Head of caudate nucleus (tissue), 42 donors: ENCODE data around the gene DRG1.
"Not testable (repeated sequence)": the region's sequence is repeated elsewhere in the genome, so short reads cannot be mapped to it uniquely, and the experiment has no call there.

Experiments used
- DNase-seq, 42 donors: peaks; one replicate each; pipeline versions ENCODE4 v3.0.0 to v3.0.0-alpha.2; 2020 to 2021; ENCODE audit warnings: mixed read lengths in 7 of 42
- intact Hi-C: fragments of 100-400 bp; cut with DNase I; formaldehyde crosslinking; loops from one replicate; pipeline ENCODE4 v1.15.0; 2022

DRG1 gene

DNA sequence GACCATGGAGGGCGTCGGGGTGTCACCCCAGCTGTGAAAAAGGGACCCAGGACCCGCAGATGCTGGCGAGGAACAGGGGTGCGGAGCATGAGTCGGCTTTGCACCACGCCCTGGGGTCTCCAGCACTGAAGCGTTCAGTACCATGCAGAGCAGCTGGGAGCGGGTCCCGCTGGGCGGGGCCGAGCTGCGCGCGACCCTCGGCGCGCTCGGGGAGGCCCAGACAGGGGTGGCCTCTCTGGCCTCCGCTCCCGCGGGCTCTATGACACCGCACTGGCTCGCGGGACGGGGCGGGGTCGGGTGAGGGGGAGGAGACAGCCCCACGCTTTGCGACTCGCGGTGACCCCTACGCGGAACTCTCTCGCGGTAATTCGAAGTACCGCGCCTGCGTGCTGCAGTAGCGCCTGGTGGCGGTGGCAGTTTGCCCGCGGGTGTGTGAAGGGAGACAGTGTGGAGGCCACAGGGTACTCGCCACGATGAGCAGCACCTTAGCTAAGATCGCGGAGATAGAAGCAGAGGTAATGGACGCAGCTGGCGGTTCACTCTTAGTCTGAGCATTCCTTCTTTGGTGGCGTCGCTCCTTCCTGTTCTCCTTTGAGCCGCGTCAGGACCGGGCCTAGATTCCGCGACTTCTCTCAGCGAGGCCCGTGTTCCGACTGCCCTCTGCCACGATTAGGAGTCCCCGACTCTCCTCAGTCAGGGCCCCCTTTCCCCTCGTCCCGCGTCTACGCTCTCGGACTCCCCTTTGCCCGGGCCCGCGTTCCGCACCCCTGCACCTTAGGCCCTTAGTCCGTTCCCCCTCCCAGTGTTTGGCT, at the start of gene DRG1:
DRG1 (plus strand) TSS at position 394 of the 812 bp plus-strand sequence; CDS start at position 474, 80 bp downstream.
- peak; percentile 93 to 99 (median 98) for DNase-seq
- intact Hi-C loops = loop anchor here (2.0 to 5.0 kb wide), 3 partner anchors 55 to 107 kb away; partner anchors contain the start of genes EIF4ENIF1 and PIK3IP1

- no peak for DNase-seq
- intact Hi-C loops = loop anchor here (5.0 kb wide), 1 partner anchor 147 kb away; the partner anchor contains the start of gene SFI1
Observed at GRCh38 chr22:31349960-31350359, 49.4 kb upstream of the DRG1 start.

DNA sequence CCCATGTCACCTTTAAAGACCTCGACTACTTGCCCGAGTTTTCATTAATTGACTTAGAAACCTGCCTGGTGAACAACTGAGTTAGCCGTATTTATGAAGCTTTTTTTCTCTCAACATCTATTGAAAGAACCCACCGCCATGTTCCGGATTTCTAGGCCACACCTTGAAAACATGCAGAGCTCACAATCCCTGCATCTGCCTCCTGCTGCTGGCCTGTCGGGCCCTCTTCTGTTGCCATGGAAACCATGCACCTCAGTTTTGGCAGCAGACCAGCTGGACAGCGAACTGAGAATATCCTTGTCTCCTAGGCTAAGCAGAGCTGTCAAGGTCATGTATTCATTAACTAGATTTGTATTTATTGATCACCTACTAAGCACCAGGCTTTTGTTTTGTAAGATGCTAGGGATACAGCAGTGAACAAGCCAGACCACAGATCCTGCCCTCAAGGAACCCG, 49.0 kb upstream of the DRG1 start:
- intact Hi-C loops = no loop called here
- peak in 2 of 42 donors; percentile 18 to 23 for DNase-seq

GRCh38 chr22:31354515-31354914, 44.9 kb upstream of the DRG1 start:
- intact Hi-C loops = no loop called here
- DNase-seq = no peak

DNA sequence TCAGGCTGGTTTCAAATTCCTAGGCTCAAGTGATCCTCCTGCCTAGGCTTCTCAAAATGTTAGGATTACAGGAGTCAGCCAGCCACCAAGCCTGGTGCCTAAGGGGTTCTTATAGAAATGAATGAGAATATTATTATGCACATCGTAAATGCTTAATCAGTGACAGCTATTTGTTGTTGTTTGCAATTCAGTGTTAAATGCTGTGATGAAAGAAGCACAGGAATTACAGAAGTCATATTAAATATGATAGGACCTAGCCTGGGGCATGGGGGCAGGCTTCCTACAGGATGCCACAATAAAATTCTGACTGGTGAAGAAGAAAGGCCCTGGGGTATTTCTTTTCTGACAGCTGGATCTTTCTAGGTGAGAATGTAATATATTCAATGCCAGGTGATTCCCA, 39.4 kb upstream of the DRG1 start:
- no peak for DNase-seq
- intact Hi-C loops = no loop called here

DNA sequence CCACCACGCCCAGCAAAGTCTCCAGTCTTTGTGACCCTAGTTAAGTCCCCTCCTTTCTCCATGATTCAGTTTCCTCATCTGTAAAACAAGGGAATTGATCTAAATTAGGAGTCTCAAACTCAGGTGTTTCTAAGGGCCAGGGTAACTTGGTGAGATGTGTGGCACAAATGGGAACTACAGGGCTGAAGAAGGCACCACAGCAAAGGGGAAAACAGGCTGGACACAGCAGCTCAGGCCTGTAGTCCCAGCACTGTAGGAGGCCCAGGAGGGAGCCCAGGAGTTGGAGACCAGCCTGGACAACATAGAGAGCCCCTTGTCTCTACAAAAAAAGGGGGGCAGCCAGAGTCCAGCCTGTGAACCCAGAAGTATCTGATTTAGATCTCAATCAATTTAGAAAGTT, 37.7 kb upstream of the DRG1 start:
- intact Hi-C loops = no loop called here

GRCh38 chr22:31363885-31364465, 35.4 kb upstream of the DRG1 start:
- no peak for DNase-seq
- intact Hi-C loops = no loop called here

More for the DNA sequence above, 37.7 kb upstream of the DRG1 start:
- no peak for DNase-seq

DNA sequence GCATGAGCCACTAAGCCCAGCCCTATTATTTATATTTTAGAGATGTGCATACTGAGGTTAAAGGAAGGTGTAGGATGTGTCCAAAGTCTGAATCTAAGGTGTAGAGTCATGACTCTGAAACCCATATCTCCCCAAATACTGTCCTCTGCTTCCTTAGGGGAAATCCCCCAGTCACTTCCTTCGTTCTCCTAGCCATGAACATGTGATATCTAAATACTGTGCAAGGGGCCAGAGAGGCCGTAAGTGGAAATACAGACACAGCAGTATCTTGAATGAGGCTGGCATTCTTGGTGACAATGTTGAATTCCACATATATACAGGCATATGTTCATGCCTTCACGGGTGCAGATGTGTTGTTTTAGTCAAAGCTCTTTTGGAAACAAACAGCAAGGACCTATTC, 32.0 kb upstream of the DRG1 start:
- intact Hi-C loops = no loop called here
- DNase-seq = no peak

GRCh38 chr22:31377612-31378011, 21.8 kb upstream of the DRG1 start:
- intact Hi-C loops = no loop called here
- DNase-seq = no peak

DNA sequence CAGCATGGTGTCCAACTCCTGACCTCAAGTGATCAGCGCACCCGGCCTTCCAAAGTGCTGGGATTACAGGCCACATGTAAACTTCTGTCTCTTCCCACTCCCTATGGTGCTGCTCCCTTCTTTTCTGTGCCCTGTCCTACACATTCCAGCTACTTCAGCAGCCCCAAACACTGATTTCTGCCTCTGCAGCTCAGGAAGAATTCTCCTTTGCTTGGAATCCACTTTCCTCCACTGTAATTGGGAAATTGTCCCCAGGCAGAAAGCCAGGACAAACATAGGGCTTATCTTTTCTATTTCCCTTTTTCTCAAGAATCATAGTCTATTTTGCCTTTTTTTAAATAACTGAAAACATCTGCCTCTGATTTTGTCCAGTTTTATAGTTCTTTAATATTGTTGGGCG, 21.3 kb upstream of the DRG1 start:
- no peak for DNase-seq
- intact Hi-C loops = no loop called here

DNA sequence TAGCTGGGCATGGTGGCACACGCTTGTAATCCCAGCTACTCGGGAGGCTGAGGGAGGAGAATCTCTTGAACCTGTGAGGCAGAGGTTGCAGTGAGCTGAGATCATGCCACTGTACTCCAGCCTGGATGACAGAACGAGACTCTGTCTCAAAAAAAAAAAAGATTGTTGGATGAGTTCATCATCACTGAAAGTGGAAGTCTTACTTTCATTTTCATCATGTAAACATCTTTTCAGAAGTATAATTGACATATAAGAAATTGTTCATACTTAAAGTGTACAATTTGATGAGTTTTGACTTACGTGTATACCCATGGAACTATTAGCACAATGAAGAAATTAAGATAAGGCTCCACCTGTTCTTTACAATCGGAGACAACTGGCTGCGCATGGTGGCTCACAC, 20.8 kb upstream of the DRG1 start:
- intact Hi-C loops, DNase-seq: not testable (repeated sequence)

- intact Hi-C loops = no loop called here
- no peak for DNase-seq
Observed at GRCh38 chr22:31393893-31394292, 5.5 kb upstream of the DRG1 start.

DNA sequence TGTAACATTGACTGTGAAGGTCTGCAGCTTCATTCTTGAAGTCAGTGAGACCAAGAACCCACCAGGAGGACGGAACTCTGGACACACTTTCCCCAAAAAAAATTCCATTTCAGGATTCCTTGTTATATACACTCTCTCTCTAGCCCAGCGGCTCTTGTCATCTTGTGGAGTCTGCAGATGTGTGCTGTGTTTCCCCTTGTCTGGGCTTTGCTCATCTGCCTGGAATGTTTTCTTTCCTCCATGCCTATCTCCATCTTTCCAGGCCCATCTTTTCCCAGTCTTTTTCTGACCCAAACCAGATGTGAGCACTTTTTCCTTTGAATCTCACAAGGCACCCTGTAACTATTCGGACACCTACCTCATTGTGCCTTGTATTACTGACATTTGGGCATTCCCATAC, 5.1 kb upstream of the DRG1 start:
- DNase-seq = no peak
- intact Hi-C loops = no loop called here

- no peak for DNase-seq
- intact Hi-C loops = loop anchor here (2.0 to 5.0 kb wide), 3 partner anchors 53 to 106 kb away; partner anchors contain the start of genes EIF4ENIF1 and PIK3IP1
Observed at GRCh38 chr22:31398231-31398630, 1.2 kb upstream of the DRG1 start.

DNA sequence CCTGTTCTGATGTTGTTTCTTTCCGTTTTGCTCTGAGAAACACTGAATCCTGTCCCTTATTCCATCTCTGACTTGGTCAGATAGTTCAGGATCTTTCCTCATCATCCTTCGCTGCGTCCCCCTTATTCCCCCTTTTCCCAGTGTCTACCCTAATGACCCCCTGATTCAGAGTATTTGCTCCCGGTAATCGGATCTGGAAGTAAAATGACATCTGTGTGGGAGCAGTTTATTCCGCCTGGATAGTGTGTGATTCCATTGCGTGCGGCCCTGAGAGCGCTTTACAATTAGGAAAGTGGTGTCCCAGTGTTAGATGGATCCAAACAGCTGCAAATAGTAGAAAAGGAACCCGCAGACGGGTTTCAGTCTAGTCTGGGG, 606 bp downstream of the DRG1 start:
- DNase-seq = no peak
- intact Hi-C loops = no loop called here

DNA sequence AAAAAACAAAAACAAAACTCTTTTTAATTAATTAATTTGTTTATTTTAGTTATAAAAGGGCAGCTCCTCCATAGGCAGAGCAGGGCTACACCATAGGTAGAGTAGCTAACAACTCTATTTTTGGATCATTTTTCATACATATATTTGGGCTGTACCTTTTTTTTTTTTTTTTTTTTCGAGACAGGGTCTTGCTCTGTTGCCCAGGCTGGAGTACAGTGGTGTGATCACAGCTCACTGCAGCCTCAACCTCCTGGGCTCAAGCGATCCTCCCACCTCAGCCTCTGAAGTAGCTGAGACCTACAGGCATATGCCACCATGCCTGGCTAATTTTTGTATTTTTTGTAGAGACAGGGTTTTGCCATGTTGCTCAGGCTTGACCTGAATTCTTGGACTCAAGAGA, 2.9 kb downstream of the DRG1 start:
- DNase-seq, intact Hi-C loops: not testable (repeated sequence)

GRCh38 chr22:31425331-31426050, 26.1 kb downstream of the DRG1 start:
- intact Hi-C loops = no loop called here
- no peak for DNase-seq

GRCh38 chr22:31431950-31432349, 32.5 kb downstream of the DRG1 start:
- intact Hi-C loops = no loop called here

GRCh38 chr22:31436132-31436531, 36.7 kb downstream of the DRG1 start:
- intact Hi-C loops = no loop called here
- peak in 2 of 42 donors; percentile 6 to 38 for DNase-seq

More at GRCh38 chr22:31431950-31432349, 32.5 kb downstream of the DRG1 start:
- DNase-seq = no peak

DNA sequence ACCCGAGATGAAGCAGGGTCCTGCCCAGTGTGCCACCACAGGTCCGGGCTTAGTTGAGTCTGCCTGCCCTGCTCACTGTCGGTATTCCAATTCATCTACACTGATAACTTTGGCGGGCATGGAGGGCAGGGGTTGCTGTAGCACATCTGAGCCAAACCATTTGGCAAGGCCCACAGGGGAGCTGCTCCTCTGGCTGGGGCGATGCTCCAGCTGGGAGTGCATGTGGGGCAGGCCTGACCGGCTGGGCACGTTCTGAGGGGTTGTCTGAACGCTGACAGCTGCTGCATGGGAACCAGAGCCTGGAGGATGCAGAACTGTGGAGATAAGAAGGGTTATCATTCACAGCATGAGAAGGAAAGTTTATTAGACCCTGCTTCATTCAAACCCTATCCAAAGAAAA, 40.4 kb downstream of the DRG1 start:
- intact Hi-C loops = no loop called here
- peak in 10 of 42 donors; percentile 4 to 36 (median 16) for DNase-seq
